G401 (cell line): ENCODE data around the gene SCFD2. TPM values are rescaled to one million over a fixed set of nuclear protein-coding genes. Genes with fewer than 3 reads are reported as not detected.
A peak's percentile ranks its signal among the peaks of the same experiment; 100 is the strongest.
"Not testable (repeated sequence)": the region's sequence is repeated elsewhere in the genome, so short reads cannot be mapped to it uniquely, and the experiment has no call there.

Experiments used
- DNase-seq: peaks from one replicate; pipeline ENCODE4 v3.0.0-alpha.2; 2015; ENCODE audit warnings: low spot score
- in situ Hi-C: cut with HindIII; loops from 2 replicates; pipeline ENCODE4 v1.10.0; 2016; ENCODE audit warnings: low sequenced_read_pairs, mixed read lengths
- total RNA-seq: library from RNA; depleted of rRNA; stranded (reverse); fragments of >200 nt; shearing (Covaris generic); gene quantifications from 2 replicates; pipeline ENCODE4 v1.2.3, GENCODE V29; 2014

SCFD2 gene
- total RNA-seq, 1 experiment from 2014 or later: 16.9 TPM

DNA sequence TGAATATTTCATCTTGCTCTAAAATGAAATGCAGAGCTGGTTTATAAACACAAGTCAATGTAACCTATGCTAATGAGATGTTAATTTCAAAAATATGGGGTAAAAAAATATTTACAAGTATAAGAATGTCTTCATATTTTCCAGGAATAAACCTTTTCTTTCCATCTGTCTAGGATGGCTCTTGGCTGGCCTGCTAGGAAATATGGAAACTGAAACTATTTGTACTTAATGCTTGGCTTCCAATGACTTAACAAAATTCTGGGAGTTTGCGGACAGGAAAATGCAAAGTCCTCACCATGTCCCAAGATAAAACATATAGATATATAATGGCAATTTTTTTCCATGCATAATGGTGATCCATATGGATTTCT lies 168.1 kb downstream of the SCFD2 start:
- in situ Hi-C loops: no loop called here
- DNase-seq: no peak

GRCh38 chr4:53196882-53197771 lies 168.7 kb downstream of the SCFD2 start:
- DNase-seq: peak; percentile 73
- in situ Hi-C loops: no loop called here

GRCh38 chr4:53195815-53196661 lies 169.8 kb downstream of the SCFD2 start:
- in situ Hi-C loops: no loop called here
- DNase-seq: no peak

DNA sequence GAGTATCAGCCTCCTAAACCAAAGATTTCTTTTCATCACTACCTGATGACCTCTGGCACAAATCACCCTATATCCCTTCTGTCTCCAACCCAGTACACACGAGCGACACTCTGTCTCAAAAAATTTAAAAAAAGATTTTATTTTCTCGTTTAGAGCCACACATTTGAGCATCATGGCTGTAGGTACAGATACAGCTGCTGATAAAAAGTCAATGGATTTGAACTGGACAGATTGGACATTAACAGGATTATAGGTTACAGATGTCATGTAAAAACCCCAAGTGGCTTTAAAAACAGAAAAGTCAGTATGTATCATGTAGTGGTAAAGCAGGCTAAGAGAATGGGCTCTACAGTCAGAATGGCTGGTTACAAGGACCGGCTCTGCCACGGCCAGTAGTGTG lies 171.1 kb downstream of the SCFD2 start:
- in situ Hi-C loops: no loop called here
- no peak for DNase-seq

- in situ Hi-C loops: no loop called here
- no peak for DNase-seq
These were observed 172.8 kb downstream of the SCFD2 start for GRCh38 chr4:53193111-53193510.

DNA sequence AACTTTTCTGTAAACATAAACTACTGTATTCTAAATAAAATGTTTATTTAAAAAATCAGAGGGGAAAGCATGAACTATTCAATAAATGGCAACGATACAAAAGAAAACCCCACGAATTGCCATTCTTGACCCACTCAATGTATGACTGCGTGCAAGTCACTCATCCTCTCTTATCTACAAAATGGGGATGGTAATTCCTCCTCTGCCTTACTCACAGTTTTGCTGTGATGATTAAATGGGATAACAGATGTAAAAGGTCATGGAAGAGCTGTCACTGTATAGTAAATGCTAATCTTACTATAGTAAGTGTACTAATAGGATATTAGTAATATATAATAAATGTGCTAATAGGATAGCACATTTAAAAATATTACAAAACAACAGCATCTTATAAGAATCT lies 173.4 kb downstream of the SCFD2 start:
- in situ Hi-C loops: no loop called here
- DNase-seq: no peak

DNA sequence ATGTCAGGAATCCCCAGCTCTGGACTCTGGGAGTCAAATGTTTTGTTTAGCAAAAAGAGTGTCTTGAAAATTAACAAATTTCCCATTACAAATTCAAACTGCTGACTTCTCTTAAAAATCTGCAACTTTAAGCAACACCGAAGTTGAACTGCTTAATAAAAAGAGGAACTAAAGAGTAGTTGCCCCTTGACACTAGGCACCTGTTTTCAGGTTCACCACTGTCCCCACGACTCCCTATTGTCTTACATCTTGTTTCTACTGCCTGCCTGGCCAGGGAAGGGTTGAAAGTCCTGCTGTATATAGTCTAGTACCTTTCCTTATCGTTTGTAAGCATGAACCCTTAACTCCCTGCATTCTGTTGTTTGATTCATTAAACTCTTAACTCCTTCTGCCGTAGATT lies 173.9 kb downstream of the SCFD2 start:
- in situ Hi-C loops: no loop called here
- DNase-seq: no peak

GRCh38 chr4:53189011-53189410 lies 176.8 kb downstream of the SCFD2 start:
- no peak for DNase-seq
- in situ Hi-C loops: no loop called here

GRCh38 chr4:53186714-53187358 lies 179.0 kb downstream of the SCFD2 start:
- DNase-seq: no peak
- in situ Hi-C loops: no loop called here

DNA sequence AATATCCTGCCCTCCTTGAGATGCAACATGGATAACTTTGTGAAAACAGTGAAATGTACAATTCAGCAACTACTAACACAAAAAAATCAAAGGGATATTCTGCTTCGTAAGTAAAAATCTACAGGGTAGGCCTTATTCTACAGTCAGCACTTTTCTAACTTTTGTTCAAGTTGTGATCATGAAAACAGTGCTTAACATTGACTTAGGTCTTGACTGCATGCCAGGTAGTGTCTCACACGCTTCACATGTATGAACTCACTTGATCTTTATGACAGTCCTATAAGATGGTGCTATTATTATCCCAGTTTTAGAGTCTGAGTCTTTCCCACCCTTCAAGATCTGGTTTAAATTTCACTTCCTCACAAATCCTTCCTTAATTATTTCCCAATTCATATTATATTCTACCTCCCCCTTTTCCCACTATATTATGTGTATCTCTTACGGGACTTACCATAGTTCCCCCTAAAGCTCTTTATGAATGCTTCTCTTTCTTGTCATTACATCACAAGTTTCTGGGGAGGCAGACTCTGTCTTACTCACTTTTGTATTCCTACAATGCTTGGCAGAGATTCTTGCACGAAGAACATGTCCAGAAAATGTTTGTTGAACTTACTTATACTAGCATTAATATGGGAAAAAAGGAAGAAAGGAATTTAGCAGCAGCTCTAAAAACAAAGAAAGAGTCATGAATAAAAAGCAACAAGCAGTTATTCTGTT lies 179.8 kb downstream of the SCFD2 start:
- no peak for DNase-seq
- in situ Hi-C loops: no loop called here

GRCh38 chr4:53183754-53184153 lies 182.1 kb downstream of the SCFD2 start:
- in situ Hi-C loops: no loop called here
- DNase-seq: no peak

DNA sequence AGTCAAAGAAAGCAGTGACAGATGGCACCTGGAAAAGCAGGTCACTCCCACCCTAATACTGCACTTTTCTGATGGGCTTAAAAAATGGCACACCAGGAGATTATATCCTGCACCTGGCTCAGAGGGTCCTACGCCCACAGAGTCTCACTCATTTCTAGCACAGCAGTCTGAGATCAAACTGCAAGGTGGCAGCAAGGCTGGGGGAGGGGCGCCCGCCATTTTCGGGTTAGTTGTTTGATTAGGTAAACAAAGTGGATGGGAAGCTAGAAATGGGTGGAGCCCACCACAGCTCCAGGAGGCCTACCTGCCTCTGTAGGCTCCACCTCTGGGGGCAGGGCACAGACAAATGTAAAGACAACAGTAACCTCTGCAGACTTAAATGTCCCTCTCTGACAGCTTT lies 188.1 kb downstream of the SCFD2 start:
- in situ Hi-C loops, DNase-seq: not testable (repeated sequence)

GRCh38 chr4:53175640-53176039 lies 190.2 kb downstream of the SCFD2 start:
- no peak for DNase-seq
- in situ Hi-C loops: no loop called here

- in situ Hi-C loops: no loop called here
These were observed 191.0 kb downstream of the SCFD2 start for GRCh38 chr4:53174823-53175222.

DNA sequence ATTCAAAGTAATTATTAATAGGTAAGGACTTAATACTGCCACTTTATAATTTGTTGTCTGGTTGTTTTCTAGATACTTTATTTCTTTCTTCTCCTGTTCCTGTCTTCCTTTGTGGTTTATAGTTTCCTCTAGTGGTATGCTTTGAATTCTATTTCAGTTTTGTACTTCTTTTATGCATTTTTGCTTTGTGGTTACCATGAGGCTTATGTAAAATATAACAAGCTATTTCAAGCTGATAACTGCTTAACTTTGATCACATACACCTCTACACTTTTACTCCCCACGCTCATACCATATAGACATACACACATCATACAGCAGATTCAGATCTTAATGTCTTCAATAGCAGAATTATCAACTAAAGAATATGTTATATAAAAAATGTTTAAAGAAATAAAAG lies 192.3 kb downstream of the SCFD2 start:
- in situ Hi-C loops: no loop called here
- no peak for DNase-seq

More at GRCh38 chr4:53174823-53175222, 191.0 kb downstream of the SCFD2 start:
- DNase-seq: no peak

DNA sequence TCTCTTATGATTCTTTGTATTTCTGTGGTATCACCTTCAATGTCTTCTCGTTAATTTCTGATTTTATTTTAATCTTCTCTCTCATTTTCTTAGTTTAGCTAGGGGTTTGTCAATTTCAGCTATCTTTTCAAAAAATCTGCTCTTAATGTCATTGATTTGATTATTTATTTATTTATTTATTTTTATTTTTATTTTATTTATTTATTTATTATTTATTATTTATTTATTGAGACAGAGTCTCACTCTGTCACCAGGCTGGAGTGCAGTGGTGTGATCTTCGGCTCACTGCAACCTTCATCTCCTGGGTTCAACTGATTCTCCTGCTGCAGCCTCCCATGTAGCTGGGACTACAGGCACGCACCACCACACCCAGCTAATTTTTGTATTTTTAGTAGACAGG lies 194.1 kb downstream of the SCFD2 start:
- in situ Hi-C loops: no loop called here
- no peak for DNase-seq

DNA sequence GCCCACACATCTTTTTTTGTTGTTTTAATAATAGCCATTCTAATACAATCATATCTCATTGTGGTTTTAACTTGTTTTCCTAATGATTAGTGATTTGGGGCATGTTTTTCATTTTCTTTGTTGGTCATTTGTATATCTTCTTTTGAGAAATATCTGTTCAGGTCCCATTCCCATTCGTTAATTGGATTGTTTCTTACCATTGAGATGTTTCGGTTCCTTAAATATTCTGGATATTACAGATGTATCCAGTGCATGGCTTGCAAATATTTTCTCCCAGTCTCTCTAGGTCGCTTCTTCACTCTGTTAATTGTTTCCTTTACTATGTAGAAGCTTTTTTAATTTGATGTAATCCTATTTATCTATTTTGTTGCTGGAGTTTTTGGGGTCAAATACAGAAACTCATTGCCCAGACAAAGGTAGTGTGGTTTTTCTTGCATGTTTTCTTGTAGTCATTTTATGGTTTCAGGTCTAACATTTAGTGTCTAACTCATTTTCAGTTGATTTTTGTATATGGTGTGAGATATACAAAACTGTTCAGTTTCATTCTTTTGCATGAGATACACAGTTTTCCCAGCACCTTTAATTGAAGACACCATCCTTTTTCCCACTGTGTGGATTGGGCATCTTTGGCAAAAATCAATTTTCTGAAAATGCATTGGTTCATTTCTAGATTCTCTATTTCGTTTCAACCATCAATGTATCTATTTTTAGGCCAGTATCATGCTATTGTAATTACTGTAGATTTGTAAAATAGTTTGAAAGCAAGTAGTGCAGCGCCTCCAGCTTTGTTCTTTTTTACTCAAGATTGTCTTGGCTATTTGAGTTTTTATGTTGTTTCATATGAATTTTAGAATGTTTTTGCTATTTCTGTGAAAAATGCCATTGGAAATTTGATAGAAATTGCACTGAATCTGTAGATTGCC lies 195.9 kb downstream of the SCFD2 start:
- no peak for DNase-seq
- in situ Hi-C loops: no loop called here

GRCh38 chr4:53168228-53168627 lies 197.6 kb downstream of the SCFD2 start:
- in situ Hi-C loops: no loop called here
- DNase-seq: no peak
